UCSD-AML1 (cell line): Measurements from ENCODE around the gene UGT1A3.

ENCODE experiments used
- DNase-seq: peaks from one replicate; lab custom pipeline; 2025; ENCODE audit not compliant: unreplicated experiment; lab: John Stamatoyannopoulos, UW

UGT1A3 gene

DNA sequence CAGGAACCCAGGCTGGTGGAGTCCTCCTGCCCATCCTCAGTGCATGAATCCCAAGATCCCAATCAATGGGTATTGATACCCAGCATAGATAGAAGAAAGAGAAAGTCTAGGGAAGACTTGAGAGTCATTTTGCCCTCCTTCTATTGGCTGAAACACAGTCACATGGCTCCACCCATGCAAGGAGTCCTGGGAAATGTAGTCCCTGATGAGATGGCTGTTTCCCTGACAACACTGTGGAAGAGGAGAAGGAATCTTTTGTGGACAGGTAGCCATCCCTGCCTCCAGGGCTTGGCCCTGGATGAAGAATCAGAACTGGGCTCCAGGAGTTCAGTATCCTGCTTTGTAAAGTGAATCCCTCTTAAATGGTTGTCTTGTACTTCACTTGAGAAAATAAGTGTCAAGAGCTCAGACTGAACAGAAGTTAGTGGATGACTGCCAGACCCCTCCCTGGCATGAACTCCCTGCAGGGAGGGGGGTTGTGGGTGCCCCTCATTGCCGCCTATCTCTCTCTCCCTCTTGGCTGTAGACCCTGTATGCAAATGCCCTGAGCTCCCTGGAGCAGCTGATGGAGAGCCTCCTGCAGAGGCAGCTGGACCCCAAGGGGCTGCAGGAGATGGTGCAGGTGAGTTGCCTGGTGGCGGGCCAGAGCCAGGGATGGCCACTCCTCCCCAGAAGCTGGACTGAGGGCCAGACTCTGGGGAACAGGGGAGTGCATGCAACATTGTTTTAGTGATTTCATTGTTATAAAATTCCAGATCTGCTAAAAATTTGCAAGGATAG, 85.4 kb downstream of the UGT1A3 start:
- DNase-seq = no peak

DNA sequence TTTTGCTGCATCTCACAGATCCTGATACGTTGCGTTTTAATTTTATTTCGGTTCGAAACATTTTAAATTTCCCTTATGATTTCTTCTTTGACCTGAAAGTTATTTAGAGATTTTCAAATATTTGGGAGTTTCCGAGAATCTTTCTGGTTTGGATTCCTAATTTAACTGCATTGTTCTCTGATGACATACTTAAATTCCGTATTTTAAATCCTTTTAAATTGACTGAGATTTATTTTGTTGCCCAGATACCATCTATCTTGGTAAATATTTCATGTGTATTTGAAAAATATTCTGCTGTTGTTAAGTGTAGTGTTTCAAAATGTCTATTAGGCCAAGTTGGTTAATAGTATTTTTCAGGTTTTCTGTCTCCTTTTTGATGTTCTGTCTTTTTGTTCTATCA, 87.0 kb downstream of the UGT1A3 start:
- no peak for DNase-seq

DNA sequence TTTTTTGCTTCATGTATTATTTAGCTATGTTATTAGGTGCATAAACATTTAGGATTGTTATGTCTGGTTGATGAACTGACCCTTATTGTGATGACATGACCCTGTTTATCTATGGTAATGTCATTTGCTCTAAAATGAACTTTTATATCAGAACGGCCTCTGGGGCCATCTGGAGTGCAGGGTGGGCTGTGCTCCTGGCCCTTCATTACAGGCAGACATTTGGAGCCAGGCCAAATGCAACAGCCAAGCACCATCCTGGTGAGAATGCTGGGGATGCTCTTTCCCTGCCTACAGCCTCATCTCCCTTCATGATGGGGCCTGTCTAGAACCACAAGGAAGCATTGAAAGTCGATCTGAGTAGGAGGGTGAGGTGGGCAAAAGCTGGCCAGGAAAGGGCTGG, 87.5 kb downstream of the UGT1A3 start:
- DNase-seq = no peak

DNA sequence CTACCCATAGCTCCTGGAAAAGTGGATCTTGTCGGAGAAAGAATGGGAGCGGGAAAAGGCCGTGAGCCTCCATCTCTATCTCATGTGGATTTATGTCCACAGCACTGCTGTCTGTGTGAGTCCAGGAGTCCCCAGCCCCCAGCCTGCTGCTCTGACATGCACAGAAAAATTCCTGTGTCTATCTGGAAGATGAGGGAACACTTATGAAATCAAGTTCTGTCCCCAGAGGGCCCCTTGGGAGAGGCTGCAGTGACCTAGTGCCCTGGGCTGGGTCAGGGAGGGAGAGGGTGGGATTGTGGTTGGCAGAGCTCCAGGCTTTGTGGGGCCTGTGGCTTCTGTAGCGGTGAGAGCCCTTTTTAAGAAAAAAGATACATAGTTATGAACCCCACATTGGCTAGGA, 87.9 kb downstream of the UGT1A3 start:
- DNase-seq = no peak

DNA sequence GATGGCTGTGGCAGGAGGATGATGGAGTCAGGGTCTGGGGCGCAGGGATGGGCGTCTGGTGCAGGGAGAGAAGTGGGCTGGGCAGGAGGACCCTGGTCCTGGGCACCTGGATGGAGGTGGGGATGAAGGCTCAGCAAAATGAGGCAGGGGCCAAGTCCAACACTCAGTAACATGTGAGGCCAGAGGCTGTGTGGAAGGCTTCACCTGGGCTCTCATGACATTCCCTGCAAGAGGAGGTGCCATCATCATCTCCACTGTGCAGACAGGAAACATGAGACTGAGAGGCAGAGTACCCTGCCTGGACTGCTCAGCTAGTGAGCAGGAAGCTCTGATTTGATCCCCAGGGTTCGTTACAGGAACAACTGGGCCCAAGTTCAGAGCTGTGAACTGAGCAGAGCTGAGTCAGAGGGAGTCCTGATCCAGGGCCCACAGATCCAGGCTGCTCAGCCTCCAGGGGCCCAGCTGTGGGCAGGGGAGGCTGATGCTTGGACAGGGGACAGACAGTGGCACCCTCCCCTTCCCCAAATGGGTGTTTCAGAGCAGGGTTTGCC, 88.6 kb downstream of the UGT1A3 start:
- no peak for DNase-seq

DNA sequence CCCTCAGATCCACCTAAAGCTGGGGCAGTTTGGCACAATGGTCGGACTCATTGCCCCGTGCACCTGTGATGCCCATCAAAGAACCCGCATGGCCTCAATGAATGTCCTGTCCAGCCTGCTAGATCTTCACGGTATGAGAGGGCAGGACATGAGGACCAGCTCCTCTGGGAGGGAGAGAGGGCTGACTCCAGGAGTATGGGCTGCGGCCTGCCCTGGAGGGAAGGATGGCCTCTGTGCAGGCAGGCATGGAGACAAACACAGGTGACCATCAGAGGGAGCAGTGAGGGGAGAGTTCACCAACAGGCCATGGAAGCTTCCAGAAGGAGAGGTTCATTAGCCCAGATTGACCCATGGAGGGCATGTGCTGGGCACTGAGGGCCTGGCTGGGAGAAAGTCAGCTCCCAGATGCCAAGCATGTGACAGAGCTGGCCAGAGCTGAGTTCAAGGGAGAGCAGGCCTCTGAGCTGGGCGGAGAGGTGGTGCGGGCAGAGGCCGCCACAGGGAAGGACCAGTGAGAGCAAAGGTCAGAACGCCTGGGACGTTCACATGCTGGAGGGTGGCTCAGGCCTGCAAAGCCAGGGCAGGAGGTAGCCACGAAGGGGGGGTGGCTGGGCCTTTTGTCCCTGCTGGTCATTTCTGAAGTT, 89.3 kb downstream of the UGT1A3 start:
- DNase-seq = no peak

DNA sequence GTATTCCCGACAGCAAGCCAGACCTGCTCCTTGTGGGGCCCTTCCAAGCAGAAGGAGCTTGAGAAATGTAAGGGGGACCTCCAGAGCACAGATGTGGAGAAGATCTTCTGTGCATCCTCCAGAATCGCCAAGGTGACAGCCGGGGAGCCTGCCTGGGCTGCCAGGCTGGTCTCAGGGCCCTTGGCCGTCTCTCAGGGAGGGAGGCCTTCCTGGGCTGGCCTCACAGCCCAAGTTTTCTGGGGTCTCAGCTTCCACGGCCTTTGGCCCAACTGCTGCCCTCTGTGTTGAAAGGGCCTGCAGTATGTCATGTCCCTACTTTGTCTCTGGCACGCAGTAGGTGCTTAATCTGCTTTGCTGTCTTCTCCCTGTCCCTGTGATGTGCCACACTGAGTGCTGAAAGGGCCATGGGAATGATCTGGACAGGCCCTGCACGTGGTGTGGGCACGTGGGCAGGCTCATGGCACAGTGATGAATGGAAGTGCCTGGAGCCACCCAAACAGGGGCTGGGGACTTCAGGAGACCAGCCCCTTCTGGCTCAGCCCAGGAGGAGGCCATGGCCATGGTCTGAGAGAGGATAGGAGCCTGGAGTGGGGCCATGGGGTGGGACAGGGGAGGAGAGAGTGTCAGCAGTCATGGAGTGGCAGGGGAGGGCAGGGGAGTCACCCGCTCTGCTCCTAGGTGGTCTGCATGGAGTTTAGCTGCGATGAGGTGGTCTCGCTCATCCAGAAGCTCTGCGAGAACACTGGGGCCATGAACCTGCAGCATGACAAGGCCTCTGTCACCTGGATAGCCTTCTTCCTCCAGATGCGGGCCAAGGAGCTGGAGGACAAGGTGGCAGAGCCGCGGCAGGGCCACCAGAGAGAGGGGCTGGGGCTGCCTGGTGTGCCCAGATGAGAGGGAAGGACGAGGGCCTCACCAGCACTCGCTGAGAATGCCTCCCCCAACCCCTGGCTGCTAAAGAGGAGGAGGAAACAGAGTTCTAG, 90.1 kb downstream of the UGT1A3 start:
- no peak for DNase-seq

DNA sequence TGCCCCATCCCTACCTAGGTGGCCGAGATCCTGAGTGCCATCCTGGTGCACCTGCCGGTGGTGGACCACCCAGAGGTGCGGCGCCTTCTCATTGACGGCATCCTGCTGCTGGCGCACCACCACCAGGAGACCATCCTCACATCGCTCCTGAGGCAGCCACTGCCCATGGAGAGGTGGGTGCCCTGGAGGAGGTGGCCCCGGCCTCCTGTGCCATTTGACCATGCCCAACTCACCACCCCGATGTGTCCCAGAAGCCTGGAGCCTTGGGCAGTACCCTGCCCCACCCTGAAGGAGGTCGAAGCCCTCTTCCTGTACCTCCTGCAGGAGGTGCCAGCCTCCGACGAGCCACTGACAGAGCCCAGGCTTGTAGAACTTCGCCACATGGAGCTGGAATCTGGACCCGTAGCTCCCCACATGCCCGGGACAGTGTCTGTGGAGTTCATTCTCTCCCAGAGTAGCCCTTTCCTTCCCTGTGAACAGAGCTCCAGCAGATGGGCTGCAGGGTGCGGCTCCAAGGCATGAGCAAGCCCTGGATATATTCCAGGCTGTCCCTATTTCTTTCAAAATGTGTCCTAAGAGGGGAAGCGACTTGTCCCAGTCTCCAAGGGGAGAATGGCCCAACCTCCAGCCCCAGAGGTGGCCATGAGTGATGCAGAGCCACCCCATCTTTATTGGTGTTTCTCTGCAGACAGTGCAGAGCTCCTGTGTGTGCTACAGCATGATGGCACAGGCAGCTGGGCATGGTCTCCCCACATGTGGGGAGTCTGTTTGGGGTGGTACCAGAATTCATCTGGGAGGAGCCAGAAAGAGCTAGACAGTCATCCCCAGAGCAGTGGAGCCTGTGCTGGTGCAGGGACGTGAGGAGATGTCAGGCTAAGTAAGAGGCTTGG, 91.3 kb downstream of the UGT1A3 start:
- DNase-seq = no peak

DNA sequence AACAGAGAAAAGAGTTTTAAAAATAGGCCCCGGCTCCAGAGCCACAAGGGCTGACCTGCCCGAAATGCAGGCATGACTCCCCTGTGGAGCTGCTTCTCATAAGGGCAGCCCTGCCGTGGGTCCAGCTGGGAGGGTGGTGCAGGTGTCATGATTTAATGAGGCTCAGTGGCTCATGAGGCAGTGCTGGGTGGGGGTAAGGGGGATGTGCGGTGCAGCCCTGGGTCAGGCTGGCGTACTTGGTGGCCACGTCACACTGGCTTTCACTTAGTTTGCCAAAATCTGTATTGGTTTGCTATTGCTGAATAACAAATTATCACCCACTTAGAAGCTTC, 91.9 kb downstream of the UGT1A3 start:
- no peak for DNase-seq

DNA sequence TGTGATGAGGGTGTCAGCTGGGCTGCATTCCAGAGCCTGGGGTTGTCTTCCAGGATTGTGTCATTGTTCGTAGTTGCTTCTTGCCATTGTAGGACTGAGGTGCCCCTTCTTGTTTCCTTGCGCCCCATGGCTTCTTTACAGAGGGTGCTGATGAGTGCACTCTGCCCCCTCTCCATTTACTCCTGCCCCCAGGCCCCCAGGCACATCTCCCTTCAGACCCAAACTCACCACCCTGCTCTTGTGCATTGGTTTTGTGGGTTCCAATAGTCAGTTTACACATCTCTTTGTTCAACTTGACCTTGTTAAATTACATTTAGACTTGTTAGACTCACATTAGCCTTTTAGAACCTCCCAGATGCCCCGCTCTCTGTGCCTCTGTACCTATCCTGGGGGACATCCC, 92.4 kb downstream of the UGT1A3 start:
- DNase-seq = no peak

DNA sequence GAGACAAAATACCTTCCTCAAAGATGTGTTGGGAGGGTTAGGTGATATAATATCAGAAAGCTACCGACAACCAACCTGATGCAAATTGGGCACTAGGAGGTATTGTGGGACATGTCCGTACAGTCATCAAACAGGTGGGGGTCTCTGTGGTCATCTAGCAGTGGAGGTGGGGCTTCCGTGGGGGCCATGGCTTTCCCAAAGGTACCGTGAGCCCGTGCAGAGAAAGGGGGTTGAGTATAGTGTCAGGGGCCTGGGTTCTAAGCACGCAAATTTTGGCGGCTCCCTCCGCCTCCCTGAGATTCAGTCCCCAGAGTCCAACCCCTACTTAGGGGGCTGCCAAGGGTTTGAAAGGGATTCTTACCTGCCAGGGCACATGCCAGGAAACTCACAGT, 92.9 kb downstream of the UGT1A3 start:
- no peak for DNase-seq

DNA sequence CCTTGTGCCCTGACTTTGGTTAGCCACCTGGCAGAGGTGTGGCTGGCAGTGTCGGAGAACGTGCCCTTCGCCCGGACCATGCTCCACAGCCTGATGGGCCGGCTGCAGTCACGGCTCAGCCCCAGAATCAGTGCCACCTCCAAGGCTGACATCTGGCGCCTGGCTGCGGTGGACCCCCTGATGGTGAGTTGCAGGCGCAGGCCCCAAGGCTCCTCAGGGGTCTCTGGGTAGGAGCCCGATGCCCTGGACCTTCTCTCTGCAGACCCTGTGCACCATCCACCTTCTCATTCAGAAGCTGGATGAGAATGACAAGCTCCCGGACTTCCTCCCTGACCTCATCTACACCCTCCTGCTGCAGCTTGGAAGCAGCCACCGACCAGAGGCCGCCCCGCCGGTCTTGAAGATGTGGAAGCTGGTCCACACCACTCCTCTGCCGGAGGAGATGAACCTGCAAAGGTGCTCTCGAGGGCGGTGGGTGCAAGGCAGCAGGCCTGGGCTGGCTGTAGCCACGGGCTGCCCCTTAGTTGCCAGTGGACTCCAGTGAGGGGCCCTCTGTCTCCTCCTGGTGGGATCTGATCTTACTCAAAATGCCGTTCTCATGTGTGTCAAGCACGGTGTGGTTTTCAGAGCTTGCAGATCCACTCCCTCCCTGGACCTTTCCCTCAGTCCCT, 93.4 kb downstream of the UGT1A3 start:
- no peak for DNase-seq
